Panc1 (cell line): ENCODE results near the gene MXRA8.

ENCODE experiments used
- CTCF ChIP-seq: fragments of 450-650 bp; IDR thresholded peaks from 2 replicates; pipeline ENCODE4 v1.5.1; 2017; ENCODE audit warnings: mild to moderate bottlenecking
- POLR2AphosphoS5 ChIP-seq: IDR thresholded peaks from 2 replicates; pipeline ENCODE4 v1.6.1; 2012; ENCODE audit warnings: mild to moderate bottlenecking, low read depth, low read length, moderate library complexity
- REST ChIP-seq, 2 experiments: IDR thresholded peaks; 2 replicates each; pipeline ENCODE4 v1.6.1; 2011 to 2012; ENCODE audit warnings: low read depth in 2 of 2, control low read depth in 1 of 2, low read length in 1 of 2, mild to moderate bottlenecking in 1 of 2, moderate library complexity in 1 of 2; ENCODE audit not compliant: insufficient read depth in 1 of 2
- SIN3A ChIP-seq: IDR thresholded peaks from 2 replicates; pipeline ENCODE4 v1.6.1; 2012; ENCODE audit warnings: low read depth, mild to moderate bottlenecking, low read length, moderate library complexity, borderline replicate concordance; ENCODE audit not compliant: insufficient read depth
- TCF7L2 ChIP-seq: IDR thresholded peaks from 2 replicates; pipeline ENCODE4 v1.6.1; 2011; ENCODE audit warnings: mild to moderate bottlenecking, low read depth, low read length, inconsistent platforms

- no peak for TF ChIP-seq CTCF
- peak in 1 of 2 experiments; percentile 96; a peak in 2 of 4 replicates for TF ChIP-seq REST (IDR thresholded peaks at IDR 0.05; ENCODE audit: insufficient read depth in 1 of 2, low read depth in 2 of 2, low read length in 1 of 2)
- no peak for TF ChIP-seq POLR2AphosphoS5
- no peak for TF ChIP-seq TCF7L2
- TF ChIP-seq SIN3A = 0 out of 2 replicates have a peak, but pooled peaks have one; percentile 47
Observed at GRCh38 chr1:1334835-1335234, 23.5 kb downstream of the MXRA8 start.
